Sigmoid colon (tissue), 4 donors: ENCODE results near the gene C13orf46.

ENCODE experiments used
- EP300 ChIP-seq, 4 donors: sonication (generic); formaldehyde crosslinking; IDR thresholded peaks; one replicate each; pipeline ENCODE4 v1.6.1; 2017; ENCODE audit warnings: antibody characterized with exemption in 4 of 4
- TF ChIP-seq, protein P1 (sequence below), 4 experiments: fragments of 450-650 bp in 3 of 4; fragments of 200-600 bp in 1 of 4; IDR thresholded peaks; one replicate each; pipeline ENCODE4 v1.5.1; 2016 to 2019; ENCODE audit warnings: antibody characterized with exemption in 4 of 4, mild to moderate bottlenecking in 3 of 4, moderate library complexity in 2 of 4

DNA sequence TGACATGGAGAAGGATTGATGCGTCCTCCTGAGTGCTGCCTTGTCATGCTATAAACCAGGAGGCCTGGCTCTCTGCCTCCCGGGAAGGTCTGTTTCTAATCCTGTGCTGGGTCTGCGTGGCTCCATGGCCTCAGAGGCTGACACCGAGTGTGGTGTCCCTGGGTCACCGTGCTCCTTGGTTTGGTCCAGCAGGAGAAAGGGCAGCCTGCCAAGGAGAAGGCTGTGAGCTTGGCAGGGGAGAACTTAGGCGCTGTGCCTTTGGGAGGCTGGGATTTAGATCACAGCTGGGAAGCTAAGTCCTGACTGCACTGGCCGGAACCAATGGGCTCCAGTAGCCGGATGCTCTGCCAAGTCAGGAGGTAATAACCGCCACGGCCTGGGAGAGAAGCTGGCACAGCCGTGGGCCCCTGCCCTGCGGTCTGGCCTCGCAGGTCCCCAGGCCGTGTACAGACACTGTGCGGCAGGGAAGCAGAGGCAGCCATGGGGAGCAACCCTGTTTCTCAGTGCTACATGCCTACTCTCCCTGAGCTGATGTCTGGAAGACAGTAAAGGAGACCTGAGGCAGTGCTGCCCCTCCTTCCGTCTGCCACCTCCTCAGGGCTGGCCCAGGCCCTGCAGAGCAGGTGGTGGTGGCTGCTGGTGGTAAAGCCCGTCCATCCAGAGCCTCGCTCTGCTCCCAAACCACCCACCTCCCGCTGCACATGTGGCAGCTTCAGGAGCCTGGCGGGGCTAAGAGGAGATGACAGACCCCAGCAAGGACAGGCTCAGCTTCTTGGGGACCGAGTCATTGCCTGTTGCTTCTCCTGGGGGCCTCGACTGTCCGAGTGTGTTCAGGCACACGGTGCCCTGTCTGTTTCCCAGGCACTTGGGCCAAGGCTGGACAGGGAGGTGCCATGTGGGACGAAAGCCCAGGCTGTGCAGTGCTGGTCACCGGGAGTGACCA is 44.9 kb downstream of the C13orf46 start:
- TF ChIP-seq EP300 (IDR thresholded peaks at IDR 0.05), result no peak
- TF ChIP-seq, protein P1, sequence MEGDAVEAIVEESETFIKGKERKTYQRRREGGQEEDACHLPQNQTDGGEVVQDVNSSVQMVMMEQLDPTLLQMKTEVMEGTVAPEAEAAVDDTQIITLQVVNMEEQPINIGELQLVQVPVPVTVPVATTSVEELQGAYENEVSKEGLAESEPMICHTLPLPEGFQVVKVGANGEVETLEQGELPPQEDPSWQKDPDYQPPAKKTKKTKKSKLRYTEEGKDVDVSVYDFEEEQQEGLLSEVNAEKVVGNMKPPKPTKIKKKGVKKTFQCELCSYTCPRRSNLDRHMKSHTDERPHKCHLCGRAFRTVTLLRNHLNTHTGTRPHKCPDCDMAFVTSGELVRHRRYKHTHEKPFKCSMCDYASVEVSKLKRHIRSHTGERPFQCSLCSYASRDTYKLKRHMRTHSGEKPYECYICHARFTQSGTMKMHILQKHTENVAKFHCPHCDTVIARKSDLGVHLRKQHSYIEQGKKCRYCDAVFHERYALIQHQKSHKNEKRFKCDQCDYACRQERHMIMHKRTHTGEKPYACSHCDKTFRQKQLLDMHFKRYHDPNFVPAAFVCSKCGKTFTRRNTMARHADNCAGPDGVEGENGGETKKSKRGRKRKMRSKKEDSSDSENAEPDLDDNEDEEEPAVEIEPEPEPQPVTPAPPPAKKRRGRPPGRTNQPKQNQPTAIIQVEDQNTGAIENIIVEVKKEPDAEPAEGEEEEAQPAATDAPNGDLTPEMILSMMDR (IDR thresholded peaks at IDR 0.05), result no peak
